RWPE1 (cell line): ENCODE data around the gene ALDH8A1.

Source experiments
- CTCF ChIA-PET: fragments of 350-600 bp; sonication (Branson Sonifier 250); formaldehyde crosslinking; extraction: SDS; loops from one replicate; lab custom pipeline; 2021; lab: Yijun Ruan, JAX
- POLR2A ChIA-PET: fragments of 400-600 bp; formaldehyde crosslinking; extraction: SDS; loops from one replicate; lab custom pipeline; 2020; ENCODE audit warnings: antibody characterized with exemption; ENCODE audit not compliant: low non-redundant PET; lab: Yijun Ruan, JAX
- DNase-seq: peaks from one replicate; pipeline ENCODE4 v3.0.0; 2012; ENCODE audit warnings: low spot score
- H3K27ac ChIP-seq: fragments of 450-650 bp; 2 replicates; pipeline ENCODE4 v1.5.1; 2017
- TF ChIP-seq, protein P1 (sequence below): fragments of 450-650 bp; conservative IDR thresholded peaks from 2 replicates; pipeline ENCODE4 v1.5.1; 2017; ENCODE audit warnings: low read depth, mild to moderate bottlenecking

Gene ALDH8A1

DNA sequence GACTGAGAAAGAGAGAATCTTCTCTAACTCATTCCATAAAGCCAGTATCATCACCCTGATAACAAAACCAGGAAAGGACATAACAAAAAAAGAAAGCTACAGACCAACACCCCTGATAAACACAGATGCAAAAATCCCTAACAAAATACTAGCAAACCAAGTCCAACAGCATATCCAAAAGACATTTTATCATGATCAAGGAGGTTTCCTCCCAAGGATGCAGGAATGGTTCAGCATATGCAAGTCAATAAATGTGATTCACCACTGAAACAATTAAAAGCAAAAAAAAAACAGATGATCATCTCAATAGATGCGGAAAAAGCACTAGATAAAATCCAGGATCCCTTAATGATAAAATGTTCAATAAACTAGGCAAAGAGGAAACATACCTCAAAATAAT, 24.5 kb upstream of the ALDH8A1 start:
- POLR2A ChIA-PET, result no interaction called here
- CTCF ChIA-PET, result interaction anchor here (0.6 kb wide), 1 partner anchor 355 kb away, joined by 5 read pairs; no protein-coding TSS in a partner anchor
- DNase-seq, result no peak
- TF ChIP-seq, protein P1, sequence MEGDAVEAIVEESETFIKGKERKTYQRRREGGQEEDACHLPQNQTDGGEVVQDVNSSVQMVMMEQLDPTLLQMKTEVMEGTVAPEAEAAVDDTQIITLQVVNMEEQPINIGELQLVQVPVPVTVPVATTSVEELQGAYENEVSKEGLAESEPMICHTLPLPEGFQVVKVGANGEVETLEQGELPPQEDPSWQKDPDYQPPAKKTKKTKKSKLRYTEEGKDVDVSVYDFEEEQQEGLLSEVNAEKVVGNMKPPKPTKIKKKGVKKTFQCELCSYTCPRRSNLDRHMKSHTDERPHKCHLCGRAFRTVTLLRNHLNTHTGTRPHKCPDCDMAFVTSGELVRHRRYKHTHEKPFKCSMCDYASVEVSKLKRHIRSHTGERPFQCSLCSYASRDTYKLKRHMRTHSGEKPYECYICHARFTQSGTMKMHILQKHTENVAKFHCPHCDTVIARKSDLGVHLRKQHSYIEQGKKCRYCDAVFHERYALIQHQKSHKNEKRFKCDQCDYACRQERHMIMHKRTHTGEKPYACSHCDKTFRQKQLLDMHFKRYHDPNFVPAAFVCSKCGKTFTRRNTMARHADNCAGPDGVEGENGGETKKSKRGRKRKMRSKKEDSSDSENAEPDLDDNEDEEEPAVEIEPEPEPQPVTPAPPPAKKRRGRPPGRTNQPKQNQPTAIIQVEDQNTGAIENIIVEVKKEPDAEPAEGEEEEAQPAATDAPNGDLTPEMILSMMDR, result no peak
- no peak overlapping the region for H3K27ac ChIP-seq

DNA sequence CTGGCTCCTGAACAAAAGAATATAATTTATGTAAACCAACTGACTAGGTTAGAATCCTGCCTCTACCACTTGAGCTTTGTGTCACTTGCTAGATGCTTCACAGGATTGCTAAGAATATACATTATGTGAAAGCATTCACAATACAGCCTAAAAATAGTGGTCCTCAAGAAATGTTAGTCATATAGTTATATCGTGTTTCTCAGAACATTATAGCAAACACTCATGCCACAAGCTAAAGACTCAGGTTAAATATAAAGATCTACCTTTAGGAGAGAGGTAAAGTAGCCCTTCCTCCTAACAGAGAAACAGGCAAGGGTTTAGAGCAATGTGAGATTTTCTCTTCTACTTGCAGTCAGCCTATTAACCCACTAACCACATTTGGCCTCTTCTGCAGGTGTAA, 17.8 kb upstream of the ALDH8A1 start:
- ChIA-PET POLR2A (no interaction called here), CTCF (no interaction called here)
- TF ChIP-seq, protein P1, result no peak
- no peak overlapping the region for H3K27ac ChIP-seq
- DNase-seq, result no peak

DNA sequence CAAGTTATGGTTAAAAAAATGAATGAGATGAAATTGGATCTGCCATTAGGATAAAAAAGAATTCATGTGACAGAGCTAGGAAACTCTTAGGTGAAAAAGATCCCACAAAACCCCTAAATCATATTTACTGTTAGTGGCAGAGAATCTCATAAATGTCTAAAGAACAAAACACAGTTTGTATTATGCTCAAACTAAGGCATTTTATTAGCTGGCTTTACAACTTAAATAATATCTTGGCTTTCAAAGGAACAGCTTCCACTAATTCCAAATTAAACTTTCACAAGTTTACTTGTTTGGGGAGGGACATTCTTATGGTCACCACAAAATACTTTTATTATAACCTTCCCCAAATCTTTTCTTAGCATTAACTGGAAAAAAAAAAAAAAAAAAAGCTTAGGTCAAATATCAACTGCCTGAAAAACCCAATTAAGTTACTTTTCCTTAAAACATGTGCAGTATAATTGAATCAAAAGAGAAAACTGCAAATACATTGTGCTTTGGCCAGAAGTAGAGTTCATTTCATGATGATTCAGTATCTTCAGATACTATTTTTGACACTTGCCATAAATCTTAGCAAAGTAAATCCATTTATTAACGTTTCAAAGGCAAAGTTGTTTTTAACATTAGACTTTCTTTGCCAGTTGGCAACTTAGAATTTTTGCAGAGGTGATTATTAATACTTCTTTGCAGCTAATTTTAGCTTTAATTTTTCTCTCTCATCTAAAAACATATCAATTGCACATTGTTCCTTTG, 14.7 kb upstream of the ALDH8A1 start:
- ChIA-PET CTCF (no interaction called here), POLR2A (no interaction called here)
- H3K27ac ChIP-seq, result no peak overlapping the region
- TF ChIP-seq, protein P1, result no peak
- no peak for DNase-seq

DNA sequence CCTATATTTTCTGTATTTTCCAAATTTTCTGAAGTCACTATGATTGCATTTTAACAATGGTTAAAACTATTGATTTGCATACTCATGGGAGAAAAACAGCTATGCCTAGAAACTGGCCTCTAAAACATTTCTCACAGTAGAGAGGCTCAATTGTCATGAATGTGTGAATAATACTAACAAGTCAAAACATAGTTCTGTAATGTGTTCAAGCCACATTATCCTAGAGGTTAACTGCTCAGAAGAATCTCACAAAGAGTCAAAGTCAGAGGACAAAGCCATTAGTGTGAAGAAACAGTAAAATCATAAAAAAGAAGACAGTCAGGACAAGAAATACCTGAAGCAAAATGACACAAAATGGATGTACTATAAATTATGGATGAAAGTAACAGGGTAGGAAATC, 12.5 kb upstream of the ALDH8A1 start:
- CTCF ChIA-PET, result interaction anchor here (0.6 kb wide), 1 partner anchor 1038 kb away, joined by 3 read pairs; no protein-coding TSS in a partner anchor
- no peak for DNase-seq
- TF ChIP-seq, protein P1, result no peak
- POLR2A ChIA-PET, result no interaction called here
- no peak overlapping the region for H3K27ac ChIP-seq

DNA sequence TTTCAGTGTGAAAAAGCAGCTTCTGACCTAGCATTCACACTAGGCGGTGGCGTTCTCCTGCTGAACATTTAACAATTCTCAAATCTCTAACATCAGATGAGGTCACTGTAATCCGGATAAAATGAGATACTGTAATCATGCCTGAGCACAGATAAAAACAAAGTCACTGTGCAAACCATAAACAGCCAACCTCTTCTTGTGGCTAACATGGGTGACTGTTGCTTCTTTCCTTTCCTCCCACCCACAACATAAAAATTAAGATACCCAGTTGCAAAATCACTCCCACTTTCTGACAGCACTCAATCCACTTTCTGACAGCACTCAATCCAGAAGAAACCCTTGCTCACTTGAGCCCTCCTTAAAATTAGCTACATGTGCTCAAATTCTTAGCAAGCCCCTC, 11.5 kb upstream of the ALDH8A1 start:
- TF ChIP-seq, protein P1, result no peak
- DNase-seq, result no peak
- ChIA-PET POLR2A (no interaction called here), CTCF (no interaction called here)
- H3K27ac ChIP-seq, result no peak overlapping the region

DNA sequence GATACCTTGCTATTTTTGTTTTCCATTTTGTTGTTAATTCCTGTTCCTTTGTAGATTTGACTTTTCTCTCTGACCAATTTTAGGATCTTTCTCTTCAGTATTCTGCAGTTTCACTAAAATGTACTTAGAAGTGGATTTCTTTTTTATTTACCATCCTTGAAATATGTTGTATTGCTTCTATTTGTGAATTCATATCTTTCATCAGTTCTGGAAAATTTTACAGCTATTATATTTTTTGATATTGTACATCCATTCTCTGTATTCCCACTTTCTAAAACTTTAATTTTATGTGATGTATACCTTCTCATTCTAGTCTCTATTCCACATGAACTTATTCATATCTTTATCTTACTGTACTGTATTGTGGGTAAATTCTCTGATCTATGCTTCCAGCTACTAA, 9.7 kb upstream of the ALDH8A1 start:
- TF ChIP-seq, protein P1, result no peak
- POLR2A ChIA-PET, result no interaction called here
- CTCF ChIA-PET, result interaction anchor here (0.7 kb wide), 1 partner anchor 293 kb away, joined by 3 read pairs; no protein-coding TSS in a partner anchor
- DNase-seq, result no peak
- H3K27ac ChIP-seq, result no peak overlapping the region
